NT2/D1 (cell line): Measurements from ENCODE around the gene FAM174C.

Experiments
- YY1 ChIP-seq: IDR thresholded peaks from 2 replicates; pipeline ENCODE4 v1.6.1; 2011; ENCODE audit not compliant: insufficient read length, insufficient read depth
- ZNF274 ChIP-seq: IDR thresholded peaks from 2 replicates; pipeline ENCODE4 v1.6.1; 2011; ENCODE audit warnings: mild to moderate bottlenecking, low read depth, low read length

DNA sequence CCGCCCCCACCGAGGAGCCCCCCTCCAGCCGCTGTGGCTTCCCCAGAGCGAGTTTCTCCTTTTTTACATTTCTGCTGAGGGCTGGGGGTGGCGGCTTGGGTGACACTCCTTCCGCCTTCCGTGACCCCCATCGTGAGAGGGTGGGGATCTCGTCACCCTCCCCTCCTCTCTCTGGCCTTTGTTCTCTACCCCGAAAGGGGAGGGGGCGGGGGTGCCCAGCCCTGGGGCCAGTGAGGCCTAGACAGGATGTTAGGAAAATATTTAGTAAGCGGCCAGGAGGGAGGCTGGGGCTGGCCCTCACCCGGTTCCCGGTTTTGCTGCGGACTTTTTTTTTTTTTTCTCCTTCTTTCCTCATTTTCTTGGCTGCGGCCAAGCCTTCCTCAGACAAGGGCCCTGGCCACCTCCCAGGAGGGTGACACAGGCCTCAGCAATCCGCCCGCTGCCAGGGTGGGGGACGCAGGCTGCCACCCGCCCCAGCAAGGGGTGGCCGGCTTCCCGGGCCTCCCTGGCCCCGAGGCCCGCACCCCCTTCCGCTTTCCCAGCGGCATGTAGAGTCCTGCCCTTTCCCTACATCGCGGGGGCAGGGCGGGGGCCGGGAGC, 23.0 kb upstream of the FAM174C start:
- no peak for TF ChIP-seq ZNF274
- TF ChIP-seq YY1: no peak
